ENCODE measurements around the gene FADS6.

DNA sequence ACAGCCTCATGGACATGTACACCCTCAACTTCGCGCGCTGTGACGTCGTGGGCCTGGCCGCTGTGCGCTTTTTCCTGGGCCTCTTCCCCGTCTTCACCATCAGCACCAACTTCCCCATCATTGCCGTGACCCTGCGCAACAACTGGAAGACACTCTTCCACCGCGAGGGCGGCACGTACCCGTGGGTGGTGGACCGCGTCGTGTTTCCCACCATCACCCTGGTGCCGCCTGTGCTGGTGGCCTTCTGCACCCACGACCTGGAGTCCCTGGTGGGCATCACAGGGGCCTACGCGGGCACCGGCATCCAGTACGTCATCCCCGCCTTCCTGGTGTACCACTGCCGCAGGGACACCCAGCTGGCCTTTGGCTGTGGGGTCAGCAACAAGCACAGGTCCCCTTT, 57.2 kb downstream of the FADS6 start:
- TF ChIP-seq, protein P1, sequence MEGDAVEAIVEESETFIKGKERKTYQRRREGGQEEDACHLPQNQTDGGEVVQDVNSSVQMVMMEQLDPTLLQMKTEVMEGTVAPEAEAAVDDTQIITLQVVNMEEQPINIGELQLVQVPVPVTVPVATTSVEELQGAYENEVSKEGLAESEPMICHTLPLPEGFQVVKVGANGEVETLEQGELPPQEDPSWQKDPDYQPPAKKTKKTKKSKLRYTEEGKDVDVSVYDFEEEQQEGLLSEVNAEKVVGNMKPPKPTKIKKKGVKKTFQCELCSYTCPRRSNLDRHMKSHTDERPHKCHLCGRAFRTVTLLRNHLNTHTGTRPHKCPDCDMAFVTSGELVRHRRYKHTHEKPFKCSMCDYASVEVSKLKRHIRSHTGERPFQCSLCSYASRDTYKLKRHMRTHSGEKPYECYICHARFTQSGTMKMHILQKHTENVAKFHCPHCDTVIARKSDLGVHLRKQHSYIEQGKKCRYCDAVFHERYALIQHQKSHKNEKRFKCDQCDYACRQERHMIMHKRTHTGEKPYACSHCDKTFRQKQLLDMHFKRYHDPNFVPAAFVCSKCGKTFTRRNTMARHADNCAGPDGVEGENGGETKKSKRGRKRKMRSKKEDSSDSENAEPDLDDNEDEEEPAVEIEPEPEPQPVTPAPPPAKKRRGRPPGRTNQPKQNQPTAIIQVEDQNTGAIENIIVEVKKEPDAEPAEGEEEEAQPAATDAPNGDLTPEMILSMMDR (IDR thresholded peaks at IDR 0.05; ENCODE audit: extremely low read depth in 1 of 2, insufficient read depth in 1 of 2, low read depth in 1 of 2, low read length in 2 of 2): no peak
- no peak for TF ChIP-seq POLR2A (IDR thresholded peaks at IDR 0.05; ENCODE audit: low read depth, low read length)
- no peak for TF ChIP-seq JUN (IDR thresholded peaks at IDR 0.05; ENCODE audit: borderline replicate concordance, insufficient read depth, insufficient read length, low read depth)
- no peak for TF ChIP-seq POLR2AphosphoS5 (IDR thresholded peaks at IDR 0.05; ENCODE audit: insufficient read depth, low read depth, low read length)

Data from endothelial cell of umbilical vein (primary cell).